Measurements from ENCODE around the gene GRAP2. TPM values are rescaled to one million over a fixed set of nuclear protein-coding genes. Genes with fewer than 3 reads are reported as not detected.
A peak's percentile ranks its signal among the peaks of the same experiment; 100 is the strongest.

GRAP2 gene
- total and polyA plus RNA-seq, 10 of the 15 experiments (the other 5 are each of a cell fraction or from before 2014, with no cell fraction given), result 3.3 to 79.1 (median 59.6) TPM

DNA sequence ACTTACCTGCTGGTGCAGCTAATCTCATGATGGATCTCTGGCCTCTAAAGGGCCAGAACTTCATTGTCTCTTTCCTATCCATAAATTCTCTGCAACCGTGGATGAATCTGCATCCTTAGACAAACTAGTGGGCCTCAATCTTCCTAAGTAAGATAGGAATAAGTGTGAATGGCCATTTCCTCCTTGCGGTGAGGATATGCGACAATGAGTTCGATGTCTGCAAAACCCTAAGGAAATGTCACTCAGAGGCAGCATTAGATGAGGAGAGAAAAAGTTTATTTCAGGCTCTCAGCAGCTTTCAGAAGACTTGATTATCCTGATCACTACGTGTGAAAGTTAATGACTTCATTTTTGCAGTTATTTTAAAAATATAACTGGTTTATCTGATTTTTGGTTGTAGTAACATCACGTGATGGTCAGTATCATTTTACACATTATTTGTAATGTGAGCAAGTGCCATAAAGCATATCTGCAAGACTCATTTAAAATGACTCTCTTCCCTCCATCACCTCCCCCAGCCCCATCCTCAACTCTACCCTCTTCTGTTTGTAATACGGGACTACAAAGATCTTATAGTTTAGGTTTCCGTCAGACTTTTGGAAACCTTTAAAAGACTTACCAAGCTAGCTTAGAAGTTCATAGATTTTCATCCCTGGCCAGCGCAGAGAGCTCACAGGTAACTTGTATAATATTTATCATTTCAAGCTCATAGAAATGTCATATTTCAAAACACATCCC, 10.2 kb downstream of the GRAP2 start:
- DNase-seq (ENCODE audit: low read depth, low spot score) (no peak), FAIRE-seq (no peak), ATAC-seq (no peak)
- Histone ChIP-seq H2AFZ (ENCODE audit: control insufficient read depth, low read depth, low read length) (no peak overlapping the region), H3K4me2 (ENCODE audit: control insufficient read depth, insufficient read depth) (peak overlapping the region; percentile 80), H3K9me3 (replicated peaks; ENCODE audit: control insufficient read depth, insufficient read depth, low read length) (no peaks in the 10 kb centered on the region; the same call in 2 of the 3 replicates), H3K27ac (ENCODE audit: control insufficient read depth, insufficient read depth) (peak overlapping the region; percentile 50; the same call in 1 of the 2 replicates), H3K9ac (ENCODE audit: control insufficient read depth, insufficient read depth, low read length) (no peak overlapping the region), H3K36me3 (ENCODE audit: control insufficient read depth in 2 of 2, insufficient read depth in 2 of 2, low read length in 1 of 2) (peaks cover 3 to 8% of the 10 kb centered on the region in 2 experiments; a peak in 3 of 4 replicates), H4K20me1 (ENCODE audit: control insufficient read depth, insufficient read depth) (no peaks in the 10 kb centered on the region), H3K4me3 (peak overlapping the region; percentile 42), H3K27me3 (replicated peaks in 1 of 2; ENCODE audit: control insufficient read depth in 2 of 2, insufficient read depth in 2 of 2, low read length in 1 of 2) (no peaks in the 10 kb centered on the region), H3K79me2 (ENCODE audit: control insufficient read depth, insufficient read depth, low read length) (peaks cover 93% of the 10 kb centered on the region), H3K4me1 (ENCODE audit: control insufficient read depth, insufficient read depth, low read length) (peaks cover 35% of the 10 kb centered on the region)
- intact Hi-C loops (cut with micrococcal nuclease; ENCODE audit: unreplicated experiment), result loop anchor here (2.0 to 5.0 kb wide), 2 partner anchors 50 to 51 kb away; partner anchors contain the start of gene TMA7B
- TF ChIP-seq EZH2 (IDR thresholded peaks at IDR 0.05; ENCODE audit: borderline replicate concordance, control insufficient read depth, low read depth, low read length) (no peak), KDM1A (IDR thresholded peaks at IDR 0.05; ENCODE audit: borderline replicate concordance) (no peak), CHD2 (IDR thresholded peaks at IDR 0.05; ENCODE audit: borderline replicate concordance, low read depth, low read length) (no peak), EED (IDR thresholded peaks at IDR 0.05; ENCODE audit: low read depth) (0 out of 2 replicates have a peak, but pooled peaks have one; percentile 14), ZNF207 (IDR thresholded peaks at IDR 0.05; ENCODE audit: borderline replicate concordance) (no peak), FOXM1 (IDR thresholded peaks at IDR 0.05; ENCODE audit: low read depth, low read length) (no peak), RAD51 (IDR thresholded peaks at IDR 0.05) (peak; percentile 80), ASH2L (IDR thresholded peaks at IDR 0.05; ENCODE audit: borderline replicate concordance, low read depth) (no peak), NFIC (IDR thresholded peaks at IDR 0.05; ENCODE audit: low read depth, low read length) (peak; percentile 7; the same call in 1 of the 2 replicates), BCL11A (IDR thresholded peaks at IDR 0.05; ENCODE audit: low read depth, low read length) (no peak)
- TF ChIP-seq, protein P1, sequence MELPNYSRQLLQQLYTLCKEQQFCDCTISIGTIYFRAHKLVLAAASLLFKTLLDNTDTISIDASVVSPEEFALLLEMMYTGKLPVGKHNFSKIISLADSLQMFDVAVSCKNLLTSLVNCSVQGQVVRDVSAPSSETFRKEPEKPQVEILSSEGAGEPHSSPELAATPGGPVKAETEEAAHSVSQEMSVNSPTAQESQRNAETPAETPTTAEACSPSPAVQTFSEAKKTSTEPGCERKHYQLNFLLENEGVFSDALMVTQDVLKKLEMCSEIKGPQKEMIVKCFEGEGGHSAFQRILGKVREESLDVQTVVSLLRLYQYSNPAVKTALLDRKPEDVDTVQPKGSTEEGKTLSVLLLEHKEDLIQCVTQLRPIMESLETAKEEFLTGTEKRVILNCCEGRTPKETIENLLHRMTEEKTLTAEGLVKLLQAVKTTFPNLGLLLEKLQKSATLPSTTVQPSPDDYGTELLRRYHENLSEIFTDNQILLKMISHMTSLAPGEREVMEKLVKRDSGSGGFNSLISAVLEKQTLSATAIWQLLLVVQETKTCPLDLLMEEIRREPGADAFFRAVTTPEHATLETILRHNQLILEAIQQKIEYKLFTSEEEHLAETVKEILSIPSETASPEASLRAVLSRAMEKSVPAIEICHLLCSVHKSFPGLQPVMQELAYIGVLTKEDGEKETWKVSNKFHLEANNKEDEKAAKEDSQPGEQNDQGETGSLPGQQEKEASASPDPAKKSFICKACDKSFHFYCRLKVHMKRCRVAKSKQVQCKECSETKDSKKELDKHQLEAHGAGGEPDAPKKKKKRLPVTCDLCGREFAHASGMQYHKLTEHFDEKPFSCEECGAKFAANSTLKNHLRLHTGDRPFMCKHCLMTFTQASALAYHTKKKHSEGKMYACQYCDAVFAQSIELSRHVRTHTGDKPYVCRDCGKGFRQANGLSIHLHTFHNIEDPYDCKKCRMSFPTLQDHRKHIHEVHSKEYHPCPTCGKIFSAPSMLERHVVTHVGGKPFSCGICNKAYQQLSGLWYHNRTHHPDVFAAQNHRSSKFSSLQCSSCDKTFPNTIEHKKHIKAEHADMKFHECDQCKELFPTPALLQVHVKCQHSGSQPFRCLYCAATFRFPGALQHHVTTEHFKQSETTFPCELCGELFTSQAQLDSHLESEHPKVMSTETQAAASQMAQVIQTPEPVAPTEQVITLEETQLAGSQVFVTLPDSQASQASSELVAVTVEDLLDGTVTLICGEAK (IDR thresholded peaks at IDR 0.05; ENCODE audit: borderline replicate concordance), result peak; percentile 9; the same call in 1 of the 2 replicates
- TF ChIP-seq, protein P2, sequence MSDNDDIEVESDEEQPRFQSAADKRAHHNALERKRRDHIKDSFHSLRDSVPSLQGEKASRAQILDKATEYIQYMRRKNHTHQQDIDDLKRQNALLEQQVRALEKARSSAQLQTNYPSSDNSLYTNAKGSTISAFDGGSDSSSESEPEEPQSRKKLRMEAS (IDR thresholded peaks at IDR 0.05; ENCODE audit: low read depth, low read length), result no peak
- TF ChIP-seq, protein P3, sequence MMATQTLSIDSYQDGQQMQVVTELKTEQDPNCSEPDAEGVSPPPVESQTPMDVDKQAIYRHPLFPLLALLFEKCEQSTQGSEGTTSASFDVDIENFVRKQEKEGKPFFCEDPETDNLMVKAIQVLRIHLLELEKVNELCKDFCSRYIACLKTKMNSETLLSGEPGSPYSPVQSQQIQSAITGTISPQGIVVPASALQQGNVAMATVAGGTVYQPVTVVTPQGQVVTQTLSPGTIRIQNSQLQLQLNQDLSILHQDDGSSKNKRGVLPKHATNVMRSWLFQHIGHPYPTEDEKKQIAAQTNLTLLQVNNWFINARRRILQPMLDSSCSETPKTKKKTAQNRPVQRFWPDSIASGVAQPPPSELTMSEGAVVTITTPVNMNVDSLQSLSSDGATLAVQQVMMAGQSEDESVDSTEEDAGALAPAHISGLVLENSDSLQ (IDR thresholded peaks at IDR 0.05), result no peak; the same call in 1 of the 2 replicates
- ChIA-PET CTCF (interaction anchor here (0.6 to 3.5 kb wide), 7 partner anchors 12 to 114 kb away, joined by 3 to 20 read pairs (median 4); partner anchors contain the start of gene GRAP2), RAD21 (ENCODE audit: unreplicated experiment) (interaction anchor here (0.7 to 7.5 kb wide), 7 partner anchors 10 to 435 kb away, joined by 3 to 91 read pairs (median 4); partner anchors contain the start of genes ADSL and GRAP2), POLR2A (interaction anchor here (0.6 to 5.2 kb wide), 8 partner anchors 10 to 395 kb away, joined by 3 to 43 read pairs (median 6); partner anchors contain the start of gene GRAP2), SMC1A (ENCODE audit: uncharacterized antibody, unreplicated experiment) (interaction anchor here (0.6 to 11.1 kb wide), 12 partner anchors 7 to 172 kb away, joined by 3 to 108 read pairs (median 6); partner anchors contain the start of gene GRAP2)
- WGBS (ENCODE audit: insufficient coverage, insufficient replicate concordance, low lambda C conversion rate, missing lambda C conversion rate), result 89% methylated on average over 9 of the region's 9 CpGs
- BruUV-seq (replicated peaks), result no TSS peak
- in situ Hi-C loops (cut with MboI), result no loop called here
